Activated effector memory CD4-positive, alpha-beta T cell treated with Interleukin-2 at 50 U/mL for 16 hours (primary cell): Measurements from ENCODE around the gene CCM2L.

ENCODE experiments used
- DNase-seq: peaks from one replicate; pipeline ENCODE4 v3.0.0-alpha.2; 2020

The CCM2L gene

DNA sequence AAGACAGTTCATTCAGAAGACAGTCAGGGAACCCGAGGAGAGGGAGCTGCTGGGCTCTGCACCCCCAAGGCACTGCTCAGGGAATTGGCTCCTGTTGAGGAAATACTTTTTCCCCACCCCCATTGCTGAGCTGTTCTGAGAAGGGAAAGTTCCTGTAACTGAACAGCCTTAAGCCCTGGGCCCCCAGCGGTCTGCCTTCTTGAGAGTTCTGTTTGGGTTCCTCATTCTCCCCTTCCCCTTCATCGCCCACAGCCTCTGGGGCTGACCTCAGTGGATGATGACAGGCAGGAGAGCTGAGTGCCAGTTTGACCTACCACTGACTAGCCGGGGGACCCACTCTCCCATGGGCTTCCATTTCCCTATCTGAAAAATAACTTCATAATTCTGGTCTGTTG is 52.5 kb downstream of the CCM2L start:
- DNase-seq: no peak

DNA sequence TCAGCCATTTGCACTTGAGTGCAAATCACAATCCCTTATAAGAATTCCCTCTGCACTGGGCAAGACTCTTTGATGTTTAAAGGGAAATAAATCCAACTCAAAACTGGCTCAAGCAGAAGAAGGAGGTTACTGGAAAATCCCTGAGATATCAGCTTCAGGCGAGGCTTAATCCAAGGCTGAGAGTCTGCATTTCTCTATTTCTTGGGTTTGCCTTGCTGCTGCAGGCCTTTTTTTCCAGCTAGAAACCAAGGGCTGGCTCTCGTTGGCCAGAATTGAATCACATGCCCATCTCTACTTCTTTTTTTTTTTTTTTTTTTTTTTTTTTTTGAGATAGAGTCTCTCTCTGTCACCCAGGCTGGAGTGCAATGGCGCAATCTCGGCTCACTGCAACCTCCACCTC is 53.5 kb downstream of the CCM2L start:
- no peak for DNase-seq

DNA sequence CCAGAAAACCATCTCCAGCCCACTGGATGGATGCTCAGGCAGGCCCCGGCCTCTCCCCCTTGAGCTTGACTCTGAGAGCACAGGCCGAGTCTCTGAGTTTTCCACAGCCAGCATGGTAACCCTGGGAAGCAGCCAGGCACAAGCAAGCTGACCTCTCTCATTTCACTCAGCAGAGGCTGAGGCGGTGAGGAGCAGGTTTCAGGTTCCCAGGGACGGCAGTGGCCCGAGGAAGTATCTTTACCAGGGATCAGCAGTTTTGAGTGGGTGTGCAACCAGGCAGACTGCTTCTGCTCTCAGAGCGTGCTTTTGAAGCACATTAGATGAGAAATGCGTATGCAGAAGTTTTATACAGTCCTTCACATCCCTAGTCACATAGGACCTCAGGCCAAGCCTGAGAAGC is 54.4 kb downstream of the CCM2L start:
- no peak for DNase-seq

DNA sequence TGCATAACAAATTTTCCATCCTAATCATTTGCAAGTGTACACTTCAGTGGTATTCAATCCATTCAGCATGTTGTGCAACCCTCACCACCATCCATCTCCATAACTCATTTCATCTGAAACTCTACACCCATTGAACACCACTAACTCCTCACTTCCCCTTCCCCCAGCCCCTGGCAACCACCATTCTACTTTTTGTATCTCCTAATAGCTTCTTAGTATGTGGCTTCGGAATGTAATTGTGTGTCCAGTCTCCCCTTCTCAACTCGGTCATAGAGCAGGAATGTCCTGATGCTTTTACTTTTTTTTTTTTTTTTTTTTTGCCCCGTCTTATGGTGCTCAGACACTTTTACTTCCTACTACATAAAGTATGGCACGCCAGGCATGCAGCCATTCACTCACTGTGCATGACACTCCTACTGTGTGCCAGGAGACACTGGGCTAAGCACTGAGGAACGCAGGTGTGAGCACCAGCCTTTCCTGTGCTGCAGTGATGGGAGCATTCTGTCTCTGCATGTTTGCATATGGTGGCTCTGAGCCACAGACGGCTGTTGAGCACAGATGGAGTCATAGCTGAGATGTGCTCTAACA is 57.1 kb downstream of the CCM2L start:
- no peak for DNase-seq

DNA sequence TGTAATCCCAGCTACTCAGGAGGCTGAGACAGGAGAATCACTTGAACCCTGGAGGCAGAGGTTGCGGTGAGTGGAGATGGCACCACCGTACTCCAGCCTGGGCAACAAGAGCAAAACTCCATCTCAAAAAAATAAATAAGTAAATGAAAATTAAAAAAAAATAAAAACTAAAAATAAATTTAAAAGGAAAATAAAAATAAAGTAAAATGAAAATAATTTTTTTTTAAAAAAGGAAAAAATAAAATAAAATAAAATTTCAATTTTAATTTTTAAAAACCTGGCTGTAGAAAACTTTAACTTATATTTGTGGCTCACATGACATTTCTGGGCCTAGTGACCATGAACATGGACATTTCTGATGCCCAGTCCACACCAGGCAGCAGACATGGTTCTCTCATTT is 57.9 kb downstream of the CCM2L start:
- DNase-seq: no peak

DNA sequence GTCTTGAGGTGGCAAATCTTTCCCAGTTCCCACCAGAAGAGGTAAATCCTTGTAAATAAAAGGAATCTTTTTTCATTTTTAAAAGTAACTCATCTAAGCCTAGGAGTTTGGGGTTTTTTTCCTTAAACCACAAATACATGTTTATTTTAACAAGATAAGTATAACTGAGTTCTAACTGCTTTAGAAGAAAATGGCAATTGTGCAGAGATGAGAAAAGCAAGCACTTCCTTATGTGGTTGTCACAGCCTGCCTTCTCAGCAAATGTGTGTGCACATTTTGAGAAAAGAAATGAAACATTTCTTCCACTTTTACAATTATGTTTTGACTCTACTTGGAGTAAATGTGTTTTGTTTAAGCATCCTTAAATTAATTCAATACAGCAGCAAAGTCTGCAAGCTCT is 59.5 kb downstream of the CCM2L start:
- DNase-seq: no peak

DNA sequence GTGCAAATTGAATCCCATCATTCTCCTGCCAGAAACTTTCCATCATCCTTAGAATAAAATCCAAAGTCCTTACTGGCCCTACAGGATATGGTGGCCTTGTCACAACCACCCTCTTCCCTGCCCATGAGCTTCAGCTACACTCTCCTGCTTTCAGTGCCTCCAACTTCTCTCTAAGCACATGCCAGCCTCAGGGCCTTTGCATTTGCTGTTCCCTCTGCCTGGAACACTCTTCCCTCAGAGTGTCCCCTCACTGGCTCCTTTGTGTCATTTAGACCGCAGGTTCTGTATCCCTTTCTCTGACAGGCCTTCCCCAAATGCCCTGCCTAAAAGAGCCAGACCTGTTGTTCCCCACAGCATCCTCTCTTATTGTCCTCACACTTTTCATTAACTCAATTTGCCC is 60.0 kb downstream of the CCM2L start:
- DNase-seq: no peak

DNA sequence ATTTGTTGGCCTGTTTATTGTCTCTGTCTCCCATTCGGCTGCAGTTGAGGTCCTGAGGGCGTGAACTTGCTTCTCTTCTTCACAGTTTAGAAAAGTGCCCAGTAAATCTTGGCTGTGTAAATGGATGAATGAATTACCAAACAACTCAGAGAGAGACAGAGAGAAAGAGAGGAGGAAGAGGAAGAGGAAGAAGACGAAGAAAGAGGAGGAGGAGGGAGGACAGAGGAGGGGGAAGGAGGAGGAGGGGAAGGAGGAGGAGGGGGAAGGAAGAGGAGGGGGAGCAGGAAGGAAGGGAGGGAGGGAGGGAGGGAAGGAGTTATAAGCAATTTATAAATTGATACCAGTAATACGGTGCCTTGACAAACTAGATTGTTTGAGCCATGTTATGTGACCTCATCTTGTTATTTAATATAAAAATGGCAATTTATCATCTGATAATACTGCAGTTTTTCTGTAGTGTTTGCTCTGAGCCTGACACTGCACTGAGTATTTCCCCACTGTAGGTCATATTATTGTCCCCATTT is 60.5 kb downstream of the CCM2L start:
- no peak for DNase-seq

DNA sequence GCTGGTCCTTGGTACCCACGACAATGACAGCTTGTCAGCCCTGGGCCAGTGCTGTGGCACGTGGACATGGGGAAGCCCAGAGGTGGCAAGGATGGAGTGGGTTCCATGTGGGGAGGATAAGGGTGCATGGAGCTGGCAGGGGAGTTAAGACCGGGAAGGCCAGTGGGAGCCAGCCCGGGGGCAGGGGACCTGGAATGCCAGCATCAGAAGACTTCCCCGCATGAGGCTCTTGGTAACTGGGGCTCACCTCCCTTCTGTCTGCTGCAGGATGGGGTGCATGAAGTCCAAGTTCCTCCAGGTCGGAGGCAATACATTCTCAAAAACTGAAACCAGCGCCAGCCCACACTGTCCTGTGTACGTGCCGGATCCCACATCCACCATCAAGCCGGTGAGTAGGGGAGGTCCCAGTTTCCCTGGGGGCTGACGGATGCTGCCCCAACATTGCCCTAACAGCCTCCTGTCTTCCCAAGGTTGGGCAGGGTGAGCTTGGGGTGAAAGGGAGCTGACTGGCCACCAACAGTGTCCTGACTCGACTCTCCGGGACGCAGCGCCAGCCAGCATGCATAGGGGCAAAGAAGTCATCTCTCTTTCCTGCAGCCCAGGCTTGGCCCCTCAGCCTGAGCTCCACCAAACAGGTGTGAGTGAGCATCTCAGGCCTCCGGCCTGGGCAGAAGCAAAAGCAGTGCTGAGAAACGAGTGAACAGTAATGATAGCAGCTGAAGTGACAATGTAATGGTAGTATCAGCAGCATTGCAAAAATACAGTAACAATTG is 61.3 kb downstream of the CCM2L start:
- no peak for DNase-seq

DNA sequence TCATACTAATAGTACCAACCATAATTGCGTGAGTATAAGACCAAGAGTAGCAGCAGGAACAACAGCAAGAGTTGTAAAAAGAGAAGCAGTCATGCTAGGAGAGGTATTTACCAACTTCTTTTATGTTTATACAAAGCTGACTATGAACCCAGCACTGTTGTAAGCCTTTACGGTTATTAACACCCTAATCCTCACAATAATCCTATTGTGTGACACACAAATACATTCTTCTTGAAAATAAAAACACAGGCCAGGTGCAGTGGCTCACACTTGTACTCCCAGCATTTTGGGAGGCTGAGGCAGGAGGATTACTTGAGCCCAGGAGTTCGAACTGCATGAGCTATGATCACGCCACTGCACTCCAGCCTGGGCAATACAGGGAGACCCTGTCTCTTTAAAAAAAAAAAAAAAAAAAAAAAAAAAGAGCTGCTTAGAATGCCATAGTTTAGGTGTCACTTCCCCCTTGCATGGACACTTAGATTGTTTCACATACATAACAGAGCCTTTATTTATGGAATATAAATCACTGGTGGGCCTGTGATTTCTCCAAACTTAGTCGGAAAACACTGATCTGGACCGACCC is 62.0 kb downstream of the CCM2L start:
- no peak for DNase-seq

DNA sequence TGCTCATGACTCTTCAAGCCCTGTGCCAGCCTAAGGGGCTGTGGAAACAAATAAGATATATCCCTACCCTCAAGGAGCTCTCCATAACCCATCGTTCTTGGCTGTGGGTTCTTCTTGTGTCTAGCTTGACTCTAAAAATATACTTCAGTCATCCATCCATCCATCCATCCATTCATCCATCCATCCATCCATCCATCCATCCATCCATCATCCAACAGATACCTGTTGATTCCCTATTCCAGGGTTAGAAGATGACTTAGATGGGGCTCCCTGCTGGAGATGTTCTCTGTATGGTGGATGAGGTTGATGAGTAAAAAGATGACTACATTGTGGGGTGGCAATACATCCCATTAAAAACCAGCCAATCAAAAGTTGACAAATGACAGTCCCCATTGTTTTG is 65.3 kb downstream of the CCM2L start:
- DNase-seq: no peak

DNA sequence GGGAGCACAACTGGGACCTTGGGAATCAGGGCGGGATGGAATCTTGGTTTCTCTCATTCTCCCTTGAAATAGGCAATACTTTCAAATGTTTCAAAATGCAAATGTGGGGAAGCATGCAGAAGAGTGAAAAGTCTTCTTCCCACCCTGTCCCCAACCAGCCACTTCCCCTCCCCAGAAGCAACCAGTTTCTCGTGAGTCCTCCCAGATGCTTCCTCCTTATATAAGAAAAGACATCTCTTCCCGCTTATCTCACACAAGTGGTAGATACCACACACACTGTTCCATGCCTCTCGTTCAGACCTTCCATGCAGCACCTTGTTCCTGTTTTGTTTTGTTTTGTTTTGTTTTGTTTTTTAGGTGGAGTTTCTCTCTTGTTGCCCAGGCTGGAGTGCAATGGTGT is 67.0 kb downstream of the CCM2L start:
- DNase-seq: no peak

DNA sequence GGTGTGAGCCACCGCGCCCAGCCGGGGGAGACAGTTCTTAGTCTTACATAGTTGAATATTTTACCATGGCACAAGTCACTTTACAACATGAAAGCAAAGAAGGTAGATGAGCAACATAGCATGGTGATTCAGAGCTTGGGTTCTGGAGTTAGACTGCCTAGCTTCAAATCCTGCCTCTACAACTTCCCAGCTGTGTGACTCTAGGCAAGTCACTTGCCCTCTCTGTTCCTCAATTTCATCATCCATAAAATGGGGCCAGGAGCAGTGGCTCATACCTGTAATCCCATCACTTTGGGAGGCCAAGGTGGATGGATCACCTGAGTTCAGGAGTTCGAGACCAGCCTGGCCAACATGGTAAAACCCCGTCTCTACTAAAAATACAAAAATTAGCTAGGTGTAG is 68.1 kb downstream of the CCM2L start:
- no peak for DNase-seq

DNA sequence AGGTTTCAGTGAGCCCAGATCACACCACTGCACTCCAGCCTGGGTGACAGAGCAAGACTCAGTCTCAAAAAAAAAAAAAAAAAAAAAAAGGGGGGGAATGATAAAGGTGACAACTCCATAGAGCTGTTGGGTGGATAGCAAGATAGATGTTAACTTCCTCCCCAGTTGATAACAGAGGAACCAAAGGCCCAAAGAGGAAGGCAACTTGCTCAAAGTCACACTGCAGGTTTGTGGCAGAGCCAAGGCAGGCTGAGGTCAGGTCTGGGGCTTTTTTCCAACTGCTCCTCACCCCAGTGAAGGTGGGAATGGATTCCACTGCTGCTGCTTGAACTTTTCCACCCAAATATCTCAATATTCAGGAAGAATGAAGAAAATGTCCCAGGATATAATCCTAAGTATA is 68.6 kb downstream of the CCM2L start:
- DNase-seq: no peak

DNA sequence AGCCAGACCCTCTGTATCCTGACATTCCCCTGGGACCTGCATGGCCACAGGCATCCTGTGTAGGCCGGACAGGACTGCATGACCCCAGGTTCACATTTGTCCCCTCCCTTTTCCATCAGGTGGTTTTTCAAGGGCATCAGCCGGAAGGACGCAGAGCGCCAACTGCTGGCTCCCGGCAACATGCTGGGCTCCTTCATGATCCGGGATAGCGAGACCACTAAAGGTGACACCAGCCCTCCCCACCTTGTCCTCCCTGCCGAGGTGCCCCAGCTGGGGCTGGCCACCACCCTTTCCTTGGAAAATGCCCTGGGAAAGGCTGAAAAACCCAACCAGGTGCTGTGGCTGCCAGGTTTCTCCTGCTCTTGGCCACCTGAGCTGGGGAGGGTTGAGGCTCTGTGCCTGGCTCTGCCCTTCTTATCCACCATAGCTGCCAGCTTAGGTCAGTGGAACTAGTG is 69.4 kb downstream of the CCM2L start:
- no peak for DNase-seq

DNA sequence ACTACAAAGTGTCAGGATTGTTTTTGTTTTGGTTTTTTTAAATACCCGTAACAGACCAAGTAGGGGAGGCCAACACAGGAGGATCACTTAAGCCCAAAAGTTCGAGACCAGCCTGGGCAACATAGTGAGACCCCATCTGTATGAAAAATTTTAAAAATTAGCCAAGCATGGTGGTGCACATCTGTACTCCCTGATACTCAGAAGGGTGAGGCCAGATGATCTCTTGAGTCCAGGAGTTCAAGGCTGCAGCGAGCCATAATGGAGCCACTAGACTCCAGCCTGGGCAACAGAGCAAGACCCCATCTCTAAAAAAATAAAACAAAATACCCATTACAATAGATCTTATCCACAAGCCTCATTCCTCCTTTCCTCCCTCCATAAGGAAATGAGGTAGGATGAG is 70.5 kb downstream of the CCM2L start:
- no peak for DNase-seq
